DMS53 (cell line): ENCODE data around the gene IL17C.

ENCODE experiments used
- DNase-seq: peaks from one replicate; lab custom pipeline; 2025; lab: John Stamatoyannopoulos, UW

Gene IL17C

DNA sequence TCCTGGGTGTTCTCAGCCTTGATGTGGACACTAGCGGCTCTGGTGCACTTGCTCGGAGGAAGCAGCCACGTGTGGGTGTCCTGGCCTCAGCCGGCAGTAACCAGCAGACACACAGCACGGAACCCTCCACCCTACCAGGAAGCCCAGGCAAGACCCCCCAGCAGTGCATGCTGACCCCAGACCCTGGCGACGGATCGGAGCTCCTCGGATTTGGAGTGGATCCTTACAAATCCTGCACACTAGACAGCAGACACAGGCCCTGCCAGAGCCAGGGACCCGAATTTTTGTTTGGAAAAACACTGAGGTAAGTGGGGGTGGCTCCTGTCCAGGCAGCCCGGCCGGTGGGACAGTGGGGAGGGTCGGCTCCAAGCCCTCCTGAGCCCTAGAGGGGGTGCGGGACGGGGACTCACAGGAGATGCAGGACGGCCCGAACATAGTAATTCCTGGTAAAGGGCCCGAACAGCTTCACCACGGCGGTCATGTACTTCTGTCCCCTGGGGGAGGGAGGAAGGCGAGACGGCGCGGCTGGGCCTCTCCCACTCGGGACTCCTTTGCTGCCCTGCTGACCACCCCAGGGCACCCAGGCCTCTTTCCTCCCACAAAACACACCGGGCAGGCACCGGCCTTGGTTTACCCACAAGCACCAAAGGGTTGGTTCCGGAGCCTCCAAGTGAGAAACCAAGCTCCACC, 8.1 kb downstream of the IL17C start:
- no peak for DNase-seq

DNA sequence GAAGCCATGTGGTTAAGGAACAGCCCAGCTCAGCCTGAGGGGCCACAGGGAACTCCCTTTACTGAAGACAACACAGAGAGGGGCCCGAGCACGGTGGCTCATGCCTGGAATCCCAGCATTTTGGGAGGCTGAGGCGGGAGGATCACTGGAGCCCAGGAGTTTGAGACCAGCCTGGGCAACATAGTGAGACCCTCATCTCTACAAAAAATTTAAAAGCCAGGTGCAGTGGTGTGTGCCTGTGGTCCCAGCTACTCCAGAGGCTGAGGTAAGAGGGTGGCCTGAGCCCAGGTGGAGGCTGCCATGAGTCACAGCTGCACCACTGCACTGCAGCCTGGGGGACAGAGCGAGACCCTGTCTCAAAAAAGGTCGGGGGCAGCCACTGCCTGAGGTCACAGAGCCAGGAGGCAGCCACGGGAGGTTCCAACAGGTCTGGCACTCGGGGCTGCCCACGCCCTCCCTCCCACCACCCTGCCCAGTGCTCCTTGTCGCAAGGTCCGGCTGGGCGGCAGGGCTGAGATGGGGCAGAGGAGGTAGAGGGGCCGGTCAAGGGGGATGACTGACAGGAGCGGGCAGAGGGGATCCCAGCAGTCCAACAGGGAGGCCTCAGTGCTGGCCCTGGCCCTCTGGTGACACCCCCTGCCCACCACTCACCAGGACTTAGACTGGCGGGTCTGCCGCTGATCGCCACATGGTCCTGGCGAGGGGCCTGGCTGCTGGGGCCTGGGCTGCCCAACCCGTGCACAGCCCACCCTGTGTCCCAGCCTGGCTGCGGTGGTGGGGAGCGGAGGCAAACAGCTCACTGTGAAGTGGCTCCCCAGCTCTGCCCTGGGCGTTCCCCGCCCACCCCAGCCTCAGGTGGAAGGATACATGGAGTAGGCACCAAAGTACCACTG, 9.1 kb downstream of the IL17C start:
- no peak for DNase-seq

DNA sequence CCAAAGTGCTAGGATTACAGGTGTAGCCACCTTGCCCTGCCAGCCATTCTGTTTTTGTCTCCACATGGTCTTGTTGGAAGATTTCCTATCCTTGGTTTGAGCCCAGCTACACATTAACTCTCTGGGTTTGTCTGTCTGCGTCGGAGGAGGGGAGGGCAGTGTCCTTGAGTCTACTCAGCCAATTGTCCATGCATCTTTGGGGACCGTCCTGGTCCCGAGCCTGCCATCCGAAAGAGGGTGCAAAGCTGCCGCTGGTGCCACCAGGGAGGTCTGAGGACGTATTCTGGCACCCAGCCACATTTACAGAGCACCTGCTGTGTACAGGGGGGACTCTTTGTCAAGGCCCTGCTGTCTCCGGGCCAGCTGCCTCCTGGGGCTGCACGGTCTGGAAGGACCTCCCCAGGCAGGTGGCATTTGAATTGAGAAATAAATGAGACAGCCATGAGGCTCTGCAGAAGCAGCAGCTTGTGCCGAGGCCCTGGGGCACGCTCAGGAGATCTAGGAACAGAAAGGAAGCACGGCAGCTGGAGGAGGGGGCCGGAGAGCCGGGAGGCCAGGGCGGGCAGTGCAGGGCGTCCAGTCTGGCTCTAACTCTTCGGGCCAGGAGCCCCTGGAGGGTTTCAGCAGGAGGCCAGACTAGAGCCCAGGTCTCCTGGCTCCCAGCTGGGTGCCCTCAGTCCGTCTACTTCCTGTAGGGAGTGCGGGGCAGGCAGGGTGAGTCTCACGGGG, 11.0 kb downstream of the IL17C start:
- DNase-seq, result peak; percentile 58

DNA sequence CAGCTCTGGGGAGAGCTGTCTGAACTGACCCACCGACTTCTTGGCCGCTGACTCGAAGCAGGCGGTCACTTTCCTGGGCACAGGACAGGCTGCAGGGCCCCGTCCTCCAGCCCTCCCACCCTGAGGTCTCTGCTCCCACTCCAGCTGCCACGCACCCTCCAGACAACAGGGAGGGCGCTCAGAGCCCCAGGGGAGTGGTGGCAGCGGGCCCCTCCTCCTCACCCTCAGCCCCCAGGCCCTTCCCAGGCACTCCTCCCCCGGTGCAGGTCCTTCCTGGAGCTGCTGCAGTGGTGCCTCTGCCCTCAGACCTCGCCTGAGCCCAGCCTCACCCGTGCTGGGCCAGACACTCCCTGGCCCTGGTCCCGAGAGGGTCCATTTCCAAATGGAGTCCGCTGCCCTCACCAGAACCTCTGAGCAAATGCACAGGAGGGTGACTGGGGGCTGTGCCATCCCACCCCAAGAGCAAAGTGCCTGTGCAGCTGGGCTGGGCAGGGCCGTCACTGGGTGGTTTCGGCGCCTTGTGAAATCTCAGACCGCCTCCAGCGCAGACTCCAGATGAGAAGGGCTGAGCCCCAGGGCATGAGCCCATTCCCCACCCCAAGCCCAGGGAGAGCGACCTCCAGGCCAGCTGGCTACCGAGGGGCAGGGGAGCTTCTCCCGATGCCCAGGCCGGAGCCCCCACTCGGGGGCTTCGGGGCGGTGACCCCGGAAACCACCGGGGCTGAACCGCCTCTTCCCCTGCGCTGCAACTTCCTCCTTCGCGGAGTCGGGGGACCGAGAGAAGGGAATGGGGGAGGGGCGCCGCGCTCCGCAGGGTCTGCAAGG, 11.8 kb downstream of the IL17C start:
- peak; percentile 58 for DNase-seq

DNA sequence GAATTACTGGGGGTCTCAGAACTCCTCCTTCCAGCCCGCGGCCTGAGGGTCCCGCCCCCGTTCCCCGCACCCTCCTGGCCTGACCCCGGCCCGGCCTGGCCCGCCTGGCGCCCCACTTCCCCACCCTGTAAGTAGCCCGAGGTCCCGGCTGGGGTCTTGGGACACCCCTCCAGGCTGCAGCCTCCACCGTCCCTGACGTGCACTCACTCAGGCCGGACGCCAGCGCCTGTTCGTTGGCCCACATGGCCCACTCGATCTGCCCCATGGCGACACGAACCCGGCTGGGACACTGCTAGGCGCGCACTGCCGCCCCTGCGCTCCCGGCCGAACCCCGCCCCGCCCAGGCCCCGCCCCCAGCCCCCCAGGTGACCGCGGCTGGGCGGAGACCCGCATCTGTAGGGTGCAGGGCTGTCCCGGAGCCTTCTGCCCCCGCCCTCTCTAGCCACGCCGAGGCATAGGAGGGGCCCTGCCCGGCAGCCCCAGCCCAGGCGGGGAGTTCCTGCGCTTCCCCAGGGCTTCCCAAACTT, 12.4 kb downstream of the IL17C start, which contains the start of gene CYBA:
Gene CYBA (minus strand): TSS at position 305 of the 527 bp plus-strand sequence. CDS start 40 bp downstream, at position 265.
- DNase-seq, result peak; percentile 90

DNA sequence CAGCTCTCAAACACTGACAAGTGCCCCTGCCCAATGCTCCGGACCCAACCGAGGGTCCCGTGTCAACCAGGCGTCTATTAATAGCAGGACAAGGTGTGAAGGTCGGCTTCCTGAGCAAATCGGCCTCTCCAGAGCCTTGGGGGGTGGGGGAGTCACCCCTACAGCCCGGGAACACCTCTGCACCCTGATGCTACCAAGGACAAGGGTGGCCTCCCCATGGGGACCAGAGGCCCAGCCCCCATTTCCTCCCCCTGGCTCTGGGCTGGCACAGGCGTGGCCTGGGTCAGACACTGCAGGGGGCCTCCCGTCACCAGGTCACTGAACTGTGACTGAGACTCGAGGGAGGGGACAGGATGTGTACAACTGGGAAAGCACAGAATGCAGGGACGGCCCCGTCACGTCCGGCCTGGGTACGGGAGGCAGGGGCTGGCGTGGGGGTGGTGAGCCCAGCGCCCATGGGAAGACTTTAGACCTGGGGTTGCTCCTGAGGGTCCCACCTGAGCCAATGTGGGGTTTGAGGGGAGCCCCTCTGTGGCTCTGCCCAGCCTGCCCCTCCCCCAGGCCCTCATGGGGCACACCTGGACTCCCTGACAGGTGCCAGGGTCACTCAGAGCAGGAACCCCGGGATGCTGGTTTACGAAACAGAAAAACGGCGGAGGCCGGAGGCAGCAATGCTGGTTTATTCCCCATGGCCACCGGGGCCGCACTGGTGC, 13.1 kb downstream of the IL17C start:
- DNase-seq, result peak; percentile 90

DNA sequence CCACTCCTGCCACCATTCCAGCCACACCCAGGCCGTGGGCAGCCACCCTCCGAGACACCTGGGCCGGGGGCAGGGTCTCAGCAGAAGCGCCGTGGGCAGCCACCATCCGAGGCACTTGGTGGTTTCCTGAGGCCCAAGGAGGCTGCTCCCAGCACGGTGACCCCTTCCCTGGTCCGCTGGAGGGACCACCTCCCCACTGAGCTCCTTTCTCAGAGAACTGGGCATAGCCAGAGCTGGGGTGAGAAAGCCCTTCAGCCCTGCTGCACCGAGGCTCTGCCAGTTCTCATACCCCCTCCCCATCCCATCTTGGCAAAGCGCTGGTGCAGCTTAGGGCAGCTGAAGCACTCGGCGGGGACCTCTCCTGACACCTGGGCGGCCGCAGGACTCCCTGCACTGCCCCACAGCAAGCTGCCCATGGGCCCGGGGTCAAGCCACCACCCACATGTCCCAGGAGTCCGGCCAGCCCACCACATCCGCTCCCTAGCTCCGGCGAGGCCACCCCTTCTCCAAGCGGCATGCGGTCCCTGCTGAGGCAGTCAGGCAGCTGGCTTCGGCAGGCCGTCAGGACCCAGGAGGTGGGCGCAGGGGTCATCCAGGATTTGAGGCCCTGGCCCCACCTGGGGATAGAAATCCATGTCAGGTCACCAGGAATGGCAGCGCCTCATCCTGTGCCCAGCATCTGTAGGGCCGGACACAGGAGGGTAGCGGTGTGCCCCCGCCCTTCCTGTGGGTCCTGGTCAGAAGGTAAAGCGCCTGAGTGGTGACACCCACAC, 13.8 kb downstream of the IL17C start:
- no peak for DNase-seq

DNA sequence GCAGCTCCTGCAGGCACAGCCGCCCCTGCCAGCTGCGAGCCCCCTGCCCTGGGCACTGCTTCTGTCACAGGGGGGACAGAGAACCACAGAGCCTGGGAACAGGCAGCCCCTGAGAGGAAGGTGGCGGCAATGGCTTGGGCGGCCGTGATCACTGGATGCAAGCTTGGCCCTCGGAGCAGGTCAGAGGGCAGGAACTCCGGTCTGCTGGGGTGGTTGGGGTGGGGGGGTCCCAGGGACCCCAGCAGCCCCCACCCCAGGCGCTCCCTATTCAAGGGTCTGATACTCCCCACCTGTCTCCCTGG, 14.3 kb downstream of the IL17C start:
- DNase-seq, result no peak

DNA sequence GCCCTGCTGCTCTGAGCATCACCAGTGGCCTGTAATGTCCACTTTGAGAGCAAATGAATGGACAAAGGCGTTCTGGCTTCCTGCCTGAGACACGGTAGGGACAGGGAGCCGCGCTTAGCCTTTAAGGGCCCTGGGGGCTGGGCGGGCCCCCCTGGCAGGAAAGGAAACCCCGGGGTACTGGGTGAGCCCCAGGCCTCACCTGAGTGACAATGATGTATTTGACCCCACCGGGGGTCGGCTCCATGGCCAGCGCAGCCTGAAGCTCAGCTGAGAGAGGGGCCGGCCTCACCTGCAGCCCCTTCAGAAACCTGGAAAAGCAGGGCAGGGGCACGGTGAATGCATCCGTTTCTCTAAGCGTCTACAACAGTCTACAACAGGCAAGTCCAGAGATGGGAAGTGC, 14.7 kb downstream of the IL17C start:
- DNase-seq, result no peak

DNA sequence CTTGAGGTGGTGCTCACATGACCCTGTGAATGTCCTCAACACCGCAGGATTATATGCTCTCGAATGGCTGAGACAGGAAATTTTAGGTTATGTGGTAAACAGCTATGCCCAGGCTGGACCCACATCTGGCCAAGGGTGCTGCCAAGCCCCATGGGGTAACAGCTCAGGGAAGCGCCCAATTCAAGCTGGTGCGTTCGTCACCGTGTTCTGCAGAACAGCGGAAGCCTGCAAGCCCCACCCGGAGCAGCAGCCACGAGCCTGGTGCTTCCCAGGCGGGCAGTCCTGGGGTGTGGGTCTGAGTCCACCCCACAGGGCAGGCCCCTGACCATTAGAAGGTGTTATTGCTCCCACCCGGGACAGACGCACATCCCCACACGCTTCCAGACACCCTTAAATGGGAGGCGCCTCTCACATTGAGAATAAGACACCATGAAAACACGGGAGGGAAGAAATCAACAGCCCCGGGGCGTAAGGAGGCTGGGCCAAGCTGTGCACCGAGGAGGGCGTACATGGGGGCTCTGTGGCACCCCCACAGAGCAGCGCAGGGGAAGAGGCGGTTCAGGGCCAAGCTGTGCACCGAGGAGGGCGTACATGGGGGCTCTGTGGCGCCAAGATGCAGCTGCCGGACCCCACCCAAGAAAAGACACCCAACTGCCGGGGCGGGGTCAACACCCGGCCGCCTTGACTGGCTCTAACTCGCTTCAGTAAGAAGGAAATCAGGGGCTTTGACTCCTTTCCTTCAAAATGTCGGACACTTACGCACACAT, 15.4 kb downstream of the IL17C start:
- no peak for DNase-seq

DNA sequence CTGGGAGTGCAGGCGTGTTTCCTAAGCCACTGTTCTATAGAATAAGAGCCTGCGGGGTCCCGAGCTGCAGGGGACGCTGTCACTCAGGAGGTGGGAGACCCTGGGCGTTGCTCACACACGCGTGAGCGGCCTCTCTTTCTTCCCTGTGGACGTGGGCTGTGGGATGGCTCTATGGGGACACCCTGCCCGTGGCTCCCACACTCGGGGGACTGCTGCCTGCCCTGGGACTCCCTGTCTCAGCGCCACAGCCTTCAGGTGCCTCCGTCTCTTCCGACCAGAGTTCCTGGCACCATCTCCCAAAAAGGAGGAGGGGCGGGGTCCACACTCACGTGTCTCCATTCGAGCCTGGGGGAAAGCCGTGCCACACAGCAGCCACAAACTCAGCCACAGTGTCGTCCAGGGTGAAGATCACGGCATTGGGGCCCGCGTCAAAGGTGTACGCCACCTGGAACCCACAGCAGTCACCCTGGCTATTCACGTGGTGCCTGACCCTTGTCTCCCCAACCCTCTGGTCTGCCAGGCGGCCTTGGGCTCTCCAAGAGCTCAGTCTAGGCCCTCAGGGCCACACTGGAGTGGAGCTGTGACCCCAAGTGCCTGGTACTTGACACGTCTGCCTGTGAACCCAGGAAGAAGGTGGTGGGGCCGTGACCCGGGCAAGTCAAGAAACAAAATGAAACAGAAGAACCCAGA, 16.1 kb downstream of the IL17C start:
- no peak for DNase-seq

DNA sequence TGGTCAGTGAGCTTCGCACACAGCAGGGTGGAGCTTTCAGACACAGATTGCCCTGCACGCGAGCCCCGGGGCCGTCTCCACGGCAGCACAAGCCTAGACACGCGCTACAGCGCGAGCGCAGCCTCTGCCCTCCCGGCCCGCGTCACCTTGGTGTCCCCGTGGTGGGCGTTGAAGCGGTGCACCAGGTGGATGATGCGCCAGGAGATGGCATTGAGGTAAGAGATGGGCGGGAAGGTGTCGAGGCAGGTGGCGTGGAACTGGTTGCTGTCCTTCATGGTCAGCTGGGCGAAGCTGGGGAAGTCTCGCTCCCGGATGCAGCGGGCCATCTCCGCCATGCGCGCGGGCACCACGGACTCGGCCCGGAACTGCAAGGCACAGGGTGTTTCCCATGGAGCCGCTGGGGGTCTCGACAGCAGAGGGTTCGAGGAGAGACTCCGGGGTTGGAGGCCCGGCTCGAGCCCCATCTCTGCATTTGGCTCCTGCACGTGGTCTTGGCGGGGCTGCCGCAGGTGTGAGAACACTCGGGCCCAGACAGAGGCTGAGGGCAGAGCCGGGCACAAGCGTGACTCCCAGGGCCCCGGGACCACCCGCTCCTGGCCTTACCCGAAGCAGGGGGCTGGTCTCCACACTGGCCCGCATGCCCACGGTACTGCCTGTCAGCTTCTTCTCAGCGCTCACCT, 16.8 kb downstream of the IL17C start:
- no peak for DNase-seq

DNA sequence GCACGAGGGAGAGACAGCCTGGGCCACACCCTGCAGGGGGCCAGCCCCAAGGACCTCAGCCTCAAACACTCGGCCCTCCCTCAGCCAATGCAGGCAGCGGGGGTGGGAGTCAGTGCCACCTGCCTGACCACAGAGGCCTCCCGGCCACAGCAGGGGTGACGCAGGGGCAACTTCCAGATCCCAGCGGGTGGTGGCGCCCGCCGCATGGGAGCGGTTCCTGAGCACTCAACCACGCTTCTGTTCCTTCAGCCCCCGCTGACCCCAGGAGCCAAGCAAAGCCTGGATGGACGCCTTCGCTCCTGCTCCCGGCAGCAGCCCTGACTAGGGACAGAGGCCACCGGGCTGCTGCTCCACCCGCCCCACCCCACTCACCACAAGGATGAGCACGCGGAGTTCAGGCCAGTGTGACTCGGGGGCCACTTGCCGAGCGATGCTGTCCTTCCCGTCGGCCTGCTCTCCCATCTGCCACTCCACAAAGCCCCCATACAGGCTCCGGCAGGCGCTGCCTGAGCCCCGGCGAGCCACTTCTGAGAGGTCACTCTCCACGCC, 17.4 kb downstream of the IL17C start:
- no peak for DNase-seq

DNA sequence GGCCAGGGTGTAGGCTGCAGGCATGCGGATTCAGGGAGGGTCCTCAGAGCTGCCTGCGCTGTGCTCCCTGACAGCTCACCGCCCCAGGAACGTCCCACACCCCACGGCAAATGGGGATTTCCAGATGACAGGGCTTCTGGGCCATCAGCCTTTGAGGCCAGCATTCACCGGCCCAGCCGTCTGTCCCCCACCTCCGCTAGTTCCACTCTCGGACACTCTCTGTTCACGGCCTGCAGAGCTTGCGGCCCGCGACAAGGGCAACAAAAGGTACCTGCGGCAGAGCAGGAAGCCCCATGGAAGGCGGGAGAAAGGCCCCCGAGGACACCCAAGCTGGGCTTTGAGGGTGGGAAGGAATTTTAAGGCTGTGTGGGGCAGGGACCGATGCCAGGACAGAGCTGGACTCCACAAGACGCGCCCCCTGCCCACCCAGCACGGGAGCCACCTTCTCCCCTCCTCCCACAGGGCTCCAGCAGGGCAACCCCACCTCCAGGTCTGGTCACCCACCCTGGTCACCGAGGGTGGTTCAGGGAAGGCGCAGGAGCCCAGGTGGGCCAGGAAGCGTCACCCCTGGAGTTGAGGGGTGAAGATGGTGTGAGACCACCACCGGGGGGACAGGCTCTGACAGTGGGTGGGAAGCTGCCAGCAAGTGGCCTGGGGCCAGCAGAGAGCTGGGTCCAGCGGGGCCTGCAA, 18.1 kb downstream of the IL17C start:
- DNase-seq, result no peak

DNA sequence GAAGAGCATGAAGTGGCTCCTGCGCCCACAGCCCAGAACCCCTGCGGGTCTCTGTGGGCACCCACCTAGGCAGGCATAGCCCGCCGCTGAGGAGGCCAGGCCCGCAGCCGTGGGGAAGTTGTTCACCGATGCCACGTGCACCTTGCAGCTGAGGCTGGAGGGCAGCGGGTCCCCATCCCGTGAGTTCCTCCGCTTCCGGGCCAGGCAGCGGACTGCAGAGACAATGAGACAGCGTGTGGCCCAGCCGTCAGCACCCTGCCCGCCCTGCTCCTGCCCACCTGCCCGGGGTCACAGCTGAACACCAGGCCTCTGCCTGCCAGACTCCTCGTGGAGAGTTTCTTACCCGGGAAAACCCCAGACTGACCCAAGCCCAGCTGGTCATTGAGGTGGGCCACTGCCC, 19.0 kb downstream of the IL17C start:
- DNase-seq, result no peak

DNA sequence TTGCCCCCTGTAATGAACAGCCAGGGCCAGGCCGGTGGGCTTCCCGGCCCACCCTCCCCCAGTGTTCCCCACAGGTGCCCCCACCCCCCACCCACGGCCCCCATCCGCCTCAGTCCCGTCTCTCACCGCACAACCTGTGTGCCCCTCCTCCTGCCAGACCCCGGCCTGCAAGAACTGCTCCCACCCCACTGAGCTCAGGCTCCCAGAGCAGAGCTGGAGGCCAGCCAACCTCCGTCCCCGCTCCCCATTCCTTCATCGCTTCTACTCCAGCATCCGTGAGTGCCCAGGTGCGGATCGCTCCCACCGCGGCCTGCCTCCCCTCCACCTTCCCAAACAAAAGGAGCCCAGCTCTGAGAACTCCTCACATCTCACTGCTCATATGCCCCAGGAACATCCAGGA, 20.3 kb downstream of the IL17C start:
- DNase-seq, result no peak

DNA sequence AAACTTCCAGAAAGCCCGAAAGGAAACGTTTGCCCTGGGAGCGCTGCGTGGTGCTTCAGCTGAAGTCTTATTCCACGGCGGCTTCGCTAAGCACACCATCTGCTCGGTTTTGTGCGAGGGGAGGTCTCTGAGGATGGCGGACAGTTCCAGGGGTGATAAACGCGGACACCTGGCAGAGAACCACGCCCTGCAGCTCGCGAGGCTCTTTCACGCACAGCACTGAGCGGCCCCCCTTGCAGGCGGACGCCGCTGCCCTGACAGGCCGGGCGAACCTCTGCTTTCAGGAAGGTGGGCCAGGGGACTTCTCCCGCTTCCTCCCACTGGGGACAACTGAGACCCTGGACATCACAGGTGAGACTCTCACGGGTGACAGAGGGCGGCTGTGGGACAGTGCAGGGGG, 20.8 kb downstream of the IL17C start:
- DNase-seq, result no peak
